ENCODE measurements around the gene GPC3.

DNA sequence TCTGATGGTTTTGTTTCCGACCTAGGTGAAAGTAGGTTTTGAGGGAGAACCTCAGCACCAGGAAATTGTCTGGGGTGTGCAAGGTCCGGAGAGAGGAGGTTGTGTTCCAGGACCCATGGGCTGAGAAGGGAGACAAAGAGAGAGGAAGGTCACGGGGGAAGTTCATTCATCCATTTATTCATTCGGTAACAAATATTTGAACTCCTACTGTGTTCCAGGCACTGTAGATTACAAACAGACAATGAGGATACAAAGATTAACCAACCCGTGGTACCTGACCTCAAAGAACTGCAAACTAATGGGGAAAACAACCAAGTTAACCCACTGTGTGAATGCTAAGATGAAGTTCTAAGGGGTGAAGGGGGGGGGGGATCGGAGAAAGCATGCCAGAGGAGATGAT, 1.8 kb upstream of the GPC3 start:
- TF ChIP-seq POLR2A (IDR thresholded peaks at IDR 0.05; ENCODE audit: low read depth, low read length) (no peak), POLR2AphosphoS5 (IDR thresholded peaks at IDR 0.05; ENCODE audit: low read depth, low read length) (no peak)
